K562 (cell line): ENCODE results near the gene MLLT6. TPM values are rescaled to one million over a fixed set of nuclear protein-coding genes. Genes with fewer than 3 reads are reported as not detected.

Experiments used
- FOXA1 ChIP-seq: fragments of 450-650 bp; IDR thresholded peaks from 2 replicates; pipeline ENCODE4 v1.6.1; 2016; ENCODE audit warnings: mild to moderate bottlenecking, borderline replicate concordance
- NFATC3 ChIP-seq: fragments of 450-650 bp; IDR thresholded peaks from 2 replicates; pipeline ENCODE4 v1.6.1; 2017; ENCODE audit warnings: mild to moderate bottlenecking
- PHTF2 ChIP-seq: fragments of 250-450 bp; sonication (Bioruptor Pico); IDR thresholded peaks from 2 replicates; pipeline ENCODE4 v1.5.0; 2021; ENCODE audit warnings: mild to moderate bottlenecking
- RBM34 ChIP-seq: fragments of 200-400 bp; formaldehyde crosslinking; IDR thresholded peaks from 2 replicates; pipeline ENCODE4 v1.6.1; 2018; ENCODE audit warnings: low read length, borderline replicate concordance; ENCODE audit not compliant: insufficient read depth
- SMAD3 ChIP-seq: fragments of 450-650 bp; formaldehyde crosslinking; conservative IDR thresholded peaks from 2 replicates; pipeline ENCODE4 v1.4.0; 2020; ENCODE audit warnings: mild to moderate bottlenecking
- SREBF1 ChIP-seq: fragments of 150-350 bp; IDR thresholded peaks from 2 replicates; pipeline ENCODE4 v1.6.1; 2014; ENCODE audit warnings: antibody characterized with exemption, low read depth, low read length, borderline replicate concordance
- polyA plus RNA-seq, 8 experiments: library from polyadenylated mRNA; depleted of rRNA in 4 of 8; stranded (reverse) in 5 of 8; unstranded in 3 of 8; fragments of >200 nt; fragmentation: Nextera tagmentation in 2 of 8; fragmentation: Illumina TruSeq in 1 of 8; extraction: Ambion mirVana in 2 of 8; extraction: Trizol in 1 of 8; gene quantifications; 2 replicates each; pipeline versions ENCODE4 v1.2.1 to v1.2.3, GENCODE V29; 2011 to 2014; ENCODE audit warnings: inconsistent platforms in 1 of 8, missing spikeins in 1 of 8
- total RNA-seq, 7 experiments: library from RNA; depleted of rRNA in 6 of 7; stranded (reverse); fragments of >200 nt in 6 of 7; fragmentation: Illumina TruSeq in 2 of 7; extraction: Trizol in 2 of 7; gene quantifications; 2 replicates each; pipeline versions ENCODE4 v1.2.1 to v1.2.3, GENCODE V29; 2011 to 2021; ENCODE audit warnings: low replicate concordance in 1 of 7
- TF ChIP-seq, protein P1 (sequence below): IDR thresholded peaks from 2 replicates; pipeline ENCODE4 v1.6.1; 2011; ENCODE audit warnings: borderline replicate concordance, low read depth, mild to moderate bottlenecking, moderate library complexity, low read length; ENCODE audit not compliant: insufficient read depth, poor library complexity, severe bottlenecking
- TF ChIP-seq, protein P2 (sequence below), 2 experiments: fragments of 450-650 bp in 1 of 2; IDR thresholded peaks; 2 replicates each; pipeline ENCODE4 v1.6.1; 2011 to 2017; ENCODE audit warnings: low read depth in 2 of 2, antibody characterized with exemption in 1 of 2, borderline replicate concordance in 1 of 2, low read length in 1 of 2, mild to moderate bottlenecking in 1 of 2, mixed read lengths in 1 of 2; ENCODE audit not compliant: control insufficient read depth in 1 of 2

MLLT6 gene
- total and polyA plus RNA-seq, 9 of the 15 experiments (the other 6 are each of a cell fraction or from before 2014, with no cell fraction given): 3.1 to 71.7 (median 30.0) TPM

DNA sequence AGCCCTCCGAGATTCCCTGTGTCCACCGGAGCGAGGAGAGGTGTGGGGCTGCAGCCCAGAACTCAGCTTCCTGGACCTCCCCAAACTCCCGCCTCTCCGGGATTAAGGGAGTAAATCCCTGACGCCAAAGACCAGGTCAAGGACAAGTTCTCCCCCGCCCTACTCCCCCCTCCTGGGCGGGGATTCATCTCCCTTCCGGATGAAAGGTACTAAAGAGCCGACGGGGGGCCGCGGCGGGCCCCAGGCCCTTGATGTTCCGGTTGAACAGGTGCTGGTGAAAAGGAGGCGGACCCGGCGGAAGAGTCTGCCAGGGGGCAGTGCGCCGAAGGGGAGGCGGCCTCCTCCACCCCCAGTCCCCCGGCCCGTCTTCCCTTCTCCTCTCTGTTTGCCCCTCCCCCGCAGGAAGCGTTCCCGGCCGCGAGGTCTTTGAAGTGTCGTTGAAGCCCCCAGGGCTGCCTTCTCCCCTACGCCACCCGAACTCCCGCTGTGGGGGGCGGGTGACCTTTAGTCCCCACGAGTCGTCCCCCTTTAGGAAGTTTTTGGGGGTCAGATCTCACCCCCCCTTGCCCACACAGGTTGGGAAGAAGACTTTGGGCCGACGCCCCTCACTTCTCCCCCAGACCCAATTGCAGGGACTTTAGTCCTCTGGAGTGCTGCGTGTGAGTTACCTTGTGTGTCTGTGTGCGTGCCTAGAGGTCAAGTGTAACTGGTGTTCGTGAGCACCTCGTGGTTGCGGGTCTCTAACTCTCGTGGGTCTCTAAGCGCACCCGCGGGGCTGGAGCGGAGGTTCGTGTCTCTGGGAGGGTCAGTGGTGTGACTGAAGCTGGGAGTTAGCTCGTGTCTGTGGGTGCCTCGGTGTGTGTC, 1.1 kb upstream of the MLLT6 start (continued):
- TF ChIP-seq, protein P1, sequence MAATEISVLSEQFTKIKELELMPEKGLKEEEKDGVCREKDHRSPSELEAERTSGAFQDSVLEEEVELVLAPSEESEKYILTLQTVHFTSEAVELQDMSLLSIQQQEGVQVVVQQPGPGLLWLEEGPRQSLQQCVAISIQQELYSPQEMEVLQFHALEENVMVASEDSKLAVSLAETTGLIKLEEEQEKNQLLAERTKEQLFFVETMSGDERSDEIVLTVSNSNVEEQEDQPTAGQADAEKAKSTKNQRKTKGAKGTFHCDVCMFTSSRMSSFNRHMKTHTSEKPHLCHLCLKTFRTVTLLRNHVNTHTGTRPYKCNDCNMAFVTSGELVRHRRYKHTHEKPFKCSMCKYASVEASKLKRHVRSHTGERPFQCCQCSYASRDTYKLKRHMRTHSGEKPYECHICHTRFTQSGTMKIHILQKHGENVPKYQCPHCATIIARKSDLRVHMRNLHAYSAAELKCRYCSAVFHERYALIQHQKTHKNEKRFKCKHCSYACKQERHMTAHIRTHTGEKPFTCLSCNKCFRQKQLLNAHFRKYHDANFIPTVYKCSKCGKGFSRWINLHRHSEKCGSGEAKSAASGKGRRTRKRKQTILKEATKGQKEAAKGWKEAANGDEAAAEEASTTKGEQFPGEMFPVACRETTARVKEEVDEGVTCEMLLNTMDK: peak; percentile 11
- TF ChIP-seq, protein P2, sequence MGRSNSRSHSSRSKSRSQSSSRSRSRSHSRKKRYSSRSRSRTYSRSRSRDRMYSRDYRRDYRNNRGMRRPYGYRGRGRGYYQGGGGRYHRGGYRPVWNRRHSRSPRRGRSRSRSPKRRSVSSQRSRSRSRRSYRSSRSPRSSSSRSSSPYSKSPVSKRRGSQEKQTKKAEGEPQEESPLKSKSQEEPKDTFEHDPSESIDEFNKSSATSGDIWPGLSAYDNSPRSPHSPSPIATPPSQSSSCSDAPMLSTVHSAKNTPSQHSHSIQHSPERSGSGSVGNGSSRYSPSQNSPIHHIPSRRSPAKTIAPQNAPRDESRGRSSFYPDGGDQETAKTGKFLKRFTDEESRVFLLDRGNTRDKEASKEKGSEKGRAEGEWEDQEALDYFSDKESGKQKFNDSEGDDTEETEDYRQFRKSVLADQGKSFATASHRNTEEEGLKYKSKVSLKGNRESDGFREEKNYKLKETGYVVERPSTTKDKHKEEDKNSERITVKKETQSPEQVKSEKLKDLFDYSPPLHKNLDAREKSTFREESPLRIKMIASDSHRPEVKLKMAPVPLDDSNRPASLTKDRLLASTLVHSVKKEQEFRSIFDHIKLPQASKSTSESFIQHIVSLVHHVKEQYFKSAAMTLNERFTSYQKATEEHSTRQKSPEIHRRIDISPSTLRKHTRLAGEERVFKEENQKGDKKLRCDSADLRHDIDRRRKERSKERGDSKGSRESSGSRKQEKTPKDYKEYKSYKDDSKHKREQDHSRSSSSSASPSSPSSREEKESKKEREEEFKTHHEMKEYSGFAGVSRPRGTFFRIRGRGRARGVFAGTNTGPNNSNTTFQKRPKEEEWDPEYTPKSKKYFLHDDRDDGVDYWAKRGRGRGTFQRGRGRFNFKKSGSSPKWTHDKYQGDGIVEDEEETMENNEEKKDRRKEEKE (IDR thresholded peaks at IDR 0.05; ENCODE audit: borderline replicate concordance in 1 of 2, control insufficient read depth in 1 of 2, low read depth in 2 of 2, low read length in 1 of 2): 0 out of 4 replicates have a peak, but pooled peaks of 1 of the 2 experiments have one; percentile 26
- TF ChIP-seq SMAD3 (CRISPR knock-in tag) (no peak), SREBF1 (no peak), FOXA1 (no peak), RBM34 (no peak), NFATC3 (no peak), PHTF2 (CRISPR knock-in tag) (no peak)
